HepG2 (cell line): ENCODE data around the gene HTR1E. TPM values are rescaled to one million over a fixed set of nuclear protein-coding genes. Genes with fewer than 3 reads are reported as not detected.

Experiments used
- ATAC-seq: fragments of 200-7000 bp; cut with Tn5 transposase; 3 replicates; pipeline ENCODE4 v1.9.1; 2020; ENCODE audit warnings: mild to moderate bottlenecking, moderate library complexity
- BruUV-seq: library from RNA; stranded (reverse); fragments of 400-500 nt; replicated peaks from 2 replicates; lab custom pipeline; 2021; lab: Mats Ljungman, UMichigan
- CTCF ChIA-PET: fragments of 300-600 bp; formaldehyde crosslinking; extraction: SDS; loops from one replicate; lab custom pipeline; 2021; ENCODE audit warnings: low total read pairs, inconsistent platforms, low intra/inter-chr PET ratio; lab: Yijun Ruan, JAX
- POLR2A ChIA-PET: fragments of 350-600 bp; sonication (Branson Sonifier 250); formaldehyde crosslinking; loops from one replicate; lab custom pipeline; 2020; ENCODE audit warnings: antibody characterized with exemption, inconsistent platforms; lab: Yijun Ruan, JAX
- DNase-seq: peaks from one replicate; pipeline ENCODE4 v3.0.0-alpha.2; 2015; ENCODE audit warnings: low spot score
- FAIRE-seq: peaks from 3 replicates; lab custom pipeline; 2011; peaks lifted over from hg19 to GRCh38; lab: Jason Lieb, UNC
- H2AFZ ChIP-seq: one replicate; pipeline ENCODE4 v1.6.1; 2011; ENCODE audit warnings: low read length, inconsistent platforms
- H3K27ac ChIP-seq: fragments of 300-600 bp; 3 replicates; pipeline ENCODE4 v1.8.0; 2011; ENCODE audit warnings: mixed run types, mild to moderate bottlenecking, mixed read lengths, low read length, inconsistent platforms; ENCODE audit not compliant: insufficient read depth; ENCODE audit errors: extremely low read length
- H3K27me3 ChIP-seq, 2 experiments: fragments of 200-600 bp in 1 of 2; 2 replicates in 1 of 2; 3 replicates in 1 of 2; pipeline versions ENCODE4 v1.6.0 to v1.8.0; 2011; ENCODE audit warnings: low read length in 2 of 2, mild to moderate bottlenecking in 2 of 2, moderate library complexity in 2 of 2, inconsistent platforms in 1 of 2; ENCODE audit not compliant: insufficient read depth in 2 of 2, control insufficient read depth in 1 of 2
- H3K36me3 ChIP-seq, 2 experiments: fragments of 200-600 bp in 1 of 2; replicated peaks in 1 of 2; 2 replicates in 1 of 2; 3 replicates in 1 of 2; pipeline versions ENCODE4 v1.5.1 to v1.8.0; 2011; ENCODE audit warnings: low read length in 2 of 2, inconsistent platforms in 1 of 2; ENCODE audit not compliant: insufficient read depth in 2 of 2, control insufficient read depth in 1 of 2
- H3K4me1 ChIP-seq: 2 replicates; pipeline ENCODE4 v1.5.1; 2012; ENCODE audit warnings: low read length, inconsistent platforms; ENCODE audit not compliant: insufficient read depth
- H3K4me2 ChIP-seq: 2 replicates; pipeline ENCODE4 v1.6.0; 2011; ENCODE audit warnings: low read depth, low read length, inconsistent platforms
- H3K4me3 ChIP-seq, 3 experiments: fragments of 200-600 bp in 1 of 3; sonication (generic), shearing (Covaris generic) in 1 of 3; replicated peaks in 1 of 3; 2 replicates each; pipeline ENCODE4 v1.5.1; 2011 to 2016; ENCODE audit warnings: low read length in 3 of 3, inconsistent platforms in 2 of 3, low read depth in 2 of 3, mild to moderate bottlenecking in 2 of 3, control low read depth in 1 of 3, mixed read lengths in 1 of 3; ENCODE audit not compliant: insufficient read depth in 1 of 3
- H3K79me2 ChIP-seq: one replicate; pipeline ENCODE4 v1.6.1; 2011; ENCODE audit warnings: low read length, inconsistent platforms; ENCODE audit not compliant: insufficient read depth
- H3K9ac ChIP-seq: 2 replicates; pipeline ENCODE4 v1.6.0; 2011; ENCODE audit warnings: mild to moderate bottlenecking, low read depth, low read length, inconsistent platforms; ENCODE audit not compliant: insufficient read depth
- H3K9me3 ChIP-seq: 2 replicates; pipeline ENCODE4 v1.5.1; 2012; ENCODE audit warnings: mild to moderate bottlenecking, low read length
- H4K20me1 ChIP-seq: 2 replicates; pipeline ENCODE4 v1.6.0; 2011; ENCODE audit warnings: inconsistent platforms, mild to moderate bottlenecking, low read length, moderate library complexity; ENCODE audit not compliant: insufficient read depth
- DNMT3B ChIP-seq: conservative IDR thresholded peaks from 2 replicates; pipeline ENCODE4 v1.6.1; 2016; ENCODE audit warnings: missing biosample characterization, control low read depth
- HOXA9 ChIP-seq: sonication (generic); formaldehyde crosslinking; IDR thresholded peaks from 2 replicates; pipeline ENCODE4 v1.8.1; 2022; ENCODE audit warnings: missing genetic modification reagents, mild to moderate bottlenecking, moderate library complexity, borderline replicate concordance
- ONECUT2 ChIP-seq: sonication (generic); formaldehyde crosslinking; IDR thresholded peaks from 2 replicates; pipeline ENCODE4 v1.4.0; 2020; ENCODE audit warnings: missing genetic modification reagents
- POGK ChIP-seq: sonication (generic); formaldehyde crosslinking; conservative IDR thresholded peaks from 2 replicates; pipeline ENCODE4 v1.8.0; 2022; ENCODE audit warnings: mild to moderate bottlenecking, moderate library complexity, missing genetic modification reagents
- SNAI1 ChIP-seq: sonication (generic); formaldehyde crosslinking; IDR thresholded peaks from 2 replicates; pipeline ENCODE4 v1.5.0; 2020; ENCODE audit warnings: mild to moderate bottlenecking, missing genetic modification reagents, borderline replicate concordance
- TGIF2 ChIP-seq: IDR thresholded peaks from 2 replicates; pipeline ENCODE4 v1.6.1; 2016; ENCODE audit warnings: control low read depth, missing compliant biosample characterization
- ZNF512B ChIP-seq: sonication (generic); formaldehyde crosslinking; IDR thresholded peaks from 2 replicates; pipeline ENCODE4 v1.5.1; 2020; ENCODE audit warnings: missing genetic modification reagents, mild to moderate bottlenecking, borderline replicate concordance
- ZNF570 ChIP-seq: sonication (generic); formaldehyde crosslinking; IDR thresholded peaks from 2 replicates; pipeline ENCODE4 v1.4.0; 2020; ENCODE audit warnings: mild to moderate bottlenecking, missing genetic modification reagents, borderline replicate concordance
- ZNF746 ChIP-seq: sonication (generic); formaldehyde crosslinking; IDR thresholded peaks from 2 replicates; pipeline ENCODE4 v1.8.0; 2022; ENCODE audit warnings: mild to moderate bottlenecking, missing genetic modification reagents
- ZNF780A ChIP-seq: sonication (generic); formaldehyde crosslinking; IDR thresholded peaks from 2 replicates; pipeline ENCODE4 v1.8.0; 2022; ENCODE audit warnings: mild to moderate bottlenecking, missing genetic modification reagents, moderate library complexity
- ZSCAN12 ChIP-seq: sonication (generic); formaldehyde crosslinking; IDR thresholded peaks from 2 replicates; pipeline ENCODE4 v1.9.0; 2021; ENCODE audit warnings: mild to moderate bottlenecking, missing genetic modification reagents
- WGBS: methylation state at CpG from one replicate; pipeline ENCODE4 v1.1.6; 2017; ENCODE audit warnings: low lambda C conversion rate; 5-methylcytosine and 5-hydroxymethylcytosine counted together
- in situ Hi-C: cut with HindIII; loops from 2 replicates; pipeline ENCODE4 v1.10.0; 2017; ENCODE audit warnings: low pct_unique_long_range_greater_than_20kb; ENCODE audit not compliant: extremely low pct_ligation_motif_present
- intact Hi-C: fragments of 100-400 bp; cut with micrococcal nuclease; formaldehyde crosslinking; loops from one replicate; pipeline ENCODE4 v1.10.0; 2022; ENCODE audit not compliant: unreplicated experiment
- polyA plus RNA-seq, 8 experiments: library from polyadenylated mRNA; depleted of rRNA in 3 of 8; stranded (reverse) in 7 of 8; unstranded in 1 of 8; fragments of >200 nt; fragmentation: Illumina TruSeq in 4 of 8; extraction: Trizol in 4 of 8; gene quantifications; 2 replicates each; pipeline versions ENCODE4 v1.2.1 to v1.2.3, GENCODE V29; 2011 to 2016; ENCODE audit warnings: low read depth in 4 of 8, missing spikeins in 1 of 8, mixed read lengths in 1 of 8; ENCODE audit not compliant: insufficient read depth in 1 of 8
- total RNA-seq, 5 experiments: library from RNA; depleted of rRNA; stranded (reverse); fragments of >200 nt; fragmentation: Illumina TruSeq; extraction: Trizol; gene quantifications; 2 replicates each; pipeline ENCODE4 v1.2.3, GENCODE V29; 2016; ENCODE audit warnings: low read depth in 1 of 5

Gene HTR1E
- total and polyA plus RNA-seq, 2 of the 13 experiments (the other 11 are each of a cell fraction or from before 2014, with no cell fraction given), result not detected

GRCh38 chr6:86963352-86963751 lies 26.0 kb downstream of the HTR1E start (continued):
- TF ChIP-seq ZNF512B (CRISPR knock-in tag) (no peak), ZNF746 (CRISPR knock-in tag) (no peak)

GRCh38 chr6:86964029-86964579 lies 26.8 kb downstream of the HTR1E start:
- Histone ChIP-seq H2AFZ (no peak overlapping the region), H3K27me3 (no peaks in the 10 kb centered on the region), H3K36me3 (no peaks in the 10 kb centered on the region), H3K4me2 (no peak overlapping the region), H3K9ac (no peak overlapping the region), H3K79me2 (no peaks in the 10 kb centered on the region), H3K9me3 (no peaks in the 10 kb centered on the region), H3K4me1 (no peaks in the 10 kb centered on the region), H4K20me1 (no peaks in the 10 kb centered on the region), H3K27ac (no peak overlapping the region), H3K4me3 (no peak overlapping the region)
- BruUV-seq, result no TSS peak
- ChIA-PET POLR2A (no interaction called here), CTCF (no interaction called here)
- intact Hi-C loops, result no loop called here
- in situ Hi-C loops, result no loop called here
- WGBS, result under 1% methylated on average over 4 of the region's 4 CpGs
- TF ChIP-seq HOXA9, result no peak
- TF ChIP-seq ONECUT2 (CRISPR knock-in tag), result no peak
- no peak for TF ChIP-seq SNAI1 (CRISPR knock-in tag)
- no peak for TF ChIP-seq TGIF2 (CRISPR knock-in tag)
- TF ChIP-seq ZSCAN12 (CRISPR knock-in tag), result no peak
- TF ChIP-seq ZNF780A (CRISPR knock-in tag), result no peak
- TF ChIP-seq DNMT3B, result no peak
- no peak for TF ChIP-seq POGK (CRISPR knock-in tag)
- no peak for TF ChIP-seq ZNF570 (CRISPR knock-in tag)
- no peak for ATAC-seq
- no peak for DNase-seq
- no peak for FAIRE-seq
